GM04504 (cell line): ENCODE results near the gene SASH1.

ENCODE experiments used
- DNase-seq: peaks from one replicate; pipeline ENCODE4 v3.0.0-alpha.2; 2012; ENCODE audit warnings: low read depth

SASH1 gene

DNA sequence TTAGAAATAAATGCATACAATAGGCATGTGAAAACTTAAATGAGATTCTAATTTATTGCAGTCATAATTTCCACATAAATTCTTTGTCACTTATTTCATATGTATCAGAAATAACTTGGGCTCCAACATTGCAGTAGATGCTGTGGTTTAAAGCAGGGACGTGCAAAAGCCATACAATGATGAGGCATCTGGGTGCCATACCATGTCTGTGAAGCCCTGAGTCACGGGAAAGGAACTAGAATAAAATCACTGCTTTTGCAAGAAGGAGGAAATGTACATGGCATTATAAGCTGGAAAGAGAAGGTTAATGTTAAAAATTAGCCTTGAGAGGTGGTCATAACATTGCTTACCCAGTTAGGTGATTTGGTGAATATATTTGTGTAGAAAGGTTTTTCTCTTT, 180.4 kb downstream of the SASH1 start:
- DNase-seq = peak; percentile 74

GRCh38 chr6:148523551-148523950, 180.9 kb downstream of the SASH1 start:
- DNase-seq = no peak

DNA sequence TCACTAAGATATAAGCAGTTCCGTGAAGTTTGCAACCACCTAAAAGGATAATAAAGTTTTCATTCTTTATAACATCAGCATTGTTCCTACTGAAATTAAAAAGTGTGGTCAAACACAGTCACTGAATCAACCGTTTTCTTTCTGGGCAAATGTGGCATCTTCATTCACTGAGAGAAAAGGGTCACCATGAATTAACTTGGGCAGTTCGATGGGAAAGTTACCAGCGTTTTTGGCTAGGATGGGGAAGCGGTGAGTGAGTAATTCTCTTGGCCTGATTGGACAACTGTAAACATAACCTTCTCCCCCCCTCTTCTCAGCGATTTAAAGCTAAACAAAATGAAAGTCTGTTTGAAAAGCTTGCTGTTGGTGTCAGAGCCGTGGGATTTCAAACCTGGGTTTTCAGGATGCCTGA, 181.8 kb downstream of the SASH1 start:
- peak; percentile 76 for DNase-seq

DNA sequence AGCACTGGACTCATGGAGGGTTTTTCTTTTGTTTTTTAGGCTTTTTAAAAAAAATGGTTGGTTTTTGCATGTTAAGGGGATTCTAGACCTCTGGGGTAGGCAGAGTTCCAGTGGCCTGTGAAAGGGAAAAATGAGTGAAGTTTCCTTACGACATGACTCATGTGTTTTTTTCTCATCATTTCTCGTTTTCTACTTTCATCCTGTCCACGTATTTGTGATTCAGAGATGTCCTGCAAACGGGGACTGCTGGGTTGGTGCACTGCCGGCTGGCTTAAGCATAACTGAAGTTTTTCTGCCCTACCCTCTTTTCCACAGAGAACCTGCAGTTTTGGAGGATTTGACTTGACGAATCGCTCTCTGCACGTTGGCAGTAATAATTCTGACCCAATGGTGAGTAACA, 182.3 kb downstream of the SASH1 start:
- DNase-seq = peak; percentile 66

- peak; percentile 60 for DNase-seq
Measured at GRCh38 chr6:148525453-148525852, 182.8 kb downstream of the SASH1 start.

DNA sequence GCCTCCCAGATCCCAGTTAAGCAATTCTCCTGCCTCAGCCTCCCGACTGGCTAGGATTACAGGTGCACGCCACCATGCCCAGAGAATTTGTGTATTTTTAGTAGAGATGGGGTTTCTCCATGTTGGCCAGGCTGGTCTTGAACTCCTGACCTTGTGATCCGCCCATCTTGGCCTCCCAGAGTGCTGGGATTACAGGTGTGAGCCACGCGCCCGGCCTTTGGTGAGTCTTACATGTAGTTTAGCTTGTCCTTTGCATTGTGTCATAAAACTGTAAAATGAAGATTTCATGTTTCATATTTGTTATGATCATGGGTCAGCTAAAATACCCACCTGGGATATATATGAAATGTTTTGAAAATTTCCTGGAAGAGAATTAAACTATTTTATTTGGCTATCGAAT, 183.5 kb downstream of the SASH1 start:
- no peak for DNase-seq

DNA sequence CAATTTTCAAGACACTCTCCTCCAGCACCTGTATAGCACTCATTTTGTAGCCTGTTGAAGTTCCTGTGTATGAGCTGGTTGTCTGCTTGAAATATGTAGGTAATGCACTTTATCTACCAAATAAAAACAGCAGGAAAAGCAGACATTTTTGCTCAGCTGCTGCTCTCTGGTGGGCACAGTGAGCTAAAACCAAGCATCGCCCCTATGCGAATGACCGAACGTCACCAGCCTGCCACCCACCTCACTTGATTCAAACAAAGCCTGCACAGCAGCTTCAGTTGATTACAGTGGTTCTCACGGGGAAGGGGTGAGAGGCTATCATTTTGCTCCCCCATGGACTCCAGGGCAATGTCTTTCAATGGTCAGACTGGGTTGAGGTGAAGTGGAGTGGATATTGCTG, 185.7 kb downstream of the SASH1 start:
- DNase-seq = no peak

GRCh38 chr6:148529010-148529409, 186.4 kb downstream of the SASH1 start:
- DNase-seq = no peak

GRCh38 chr6:148530394-148530953, 187.8 kb downstream of the SASH1 start:
- no peak for DNase-seq

- DNase-seq = no peak
Measured at GRCh38 chr6:148530976-148531375, 188.3 kb downstream of the SASH1 start.

DNA sequence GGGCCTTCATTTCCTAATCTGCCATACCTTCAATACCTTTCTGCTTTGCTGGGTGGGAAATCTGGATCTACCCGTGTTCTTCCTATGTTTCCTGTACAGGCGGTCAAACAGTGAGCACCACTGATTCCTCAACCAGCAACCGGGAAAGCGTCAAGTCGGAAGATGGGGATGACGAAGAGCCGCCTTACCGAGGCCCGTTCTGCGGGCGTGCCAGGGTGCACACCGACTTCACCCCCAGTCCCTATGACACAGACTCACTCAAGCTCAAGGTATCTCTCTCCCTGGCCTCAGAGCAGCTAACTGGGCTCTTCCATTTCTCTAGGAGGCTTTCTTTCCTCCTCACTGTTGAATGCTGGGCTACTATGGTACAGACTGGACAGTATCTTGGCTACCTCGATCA, 190.1 kb downstream of the SASH1 start:
- no peak for DNase-seq

- DNase-seq = no peak
Measured at GRCh38 chr6:148533309-148534107, 190.9 kb downstream of the SASH1 start.

DNA sequence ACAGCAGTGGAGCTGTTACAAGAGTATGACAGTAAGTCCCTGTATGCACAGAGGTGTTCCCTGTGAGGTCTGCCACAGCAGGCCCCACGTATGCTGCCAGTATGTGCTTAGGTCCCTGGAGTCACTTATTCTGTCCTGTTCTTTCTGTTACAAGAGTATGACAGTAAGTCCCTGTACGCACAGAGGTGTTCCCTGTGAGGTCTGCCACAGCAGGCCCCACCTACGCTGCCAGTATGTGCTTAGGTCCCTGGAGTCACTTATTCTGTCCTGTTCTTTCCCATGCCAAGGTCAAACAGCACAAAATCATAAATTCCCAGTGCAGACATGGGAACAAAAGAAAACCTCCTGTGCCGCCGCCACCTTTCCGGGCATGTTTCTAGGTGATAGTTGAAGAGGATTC, 192.2 kb downstream of the SASH1 start:
- DNase-seq = no peak

DNA sequence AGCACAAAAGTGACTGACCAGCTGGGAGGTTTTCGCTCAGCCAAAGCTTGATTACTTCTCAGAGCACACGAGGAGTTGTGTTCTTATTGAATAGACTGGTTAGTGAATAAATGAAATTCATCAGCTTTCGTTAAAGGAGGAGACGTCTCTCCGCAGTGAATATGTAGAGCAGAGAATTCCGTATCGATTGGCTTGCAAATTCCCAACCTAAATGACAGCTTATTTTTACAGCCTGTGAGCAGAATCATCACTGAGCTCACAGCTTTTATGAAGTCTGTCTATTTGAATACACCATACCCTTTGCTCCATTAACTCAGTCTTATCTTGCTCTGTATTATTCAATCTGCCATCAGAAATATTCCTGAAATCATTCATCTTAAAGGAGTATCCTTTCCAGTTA, 192.7 kb downstream of the SASH1 start:
- DNase-seq = no peak

DNA sequence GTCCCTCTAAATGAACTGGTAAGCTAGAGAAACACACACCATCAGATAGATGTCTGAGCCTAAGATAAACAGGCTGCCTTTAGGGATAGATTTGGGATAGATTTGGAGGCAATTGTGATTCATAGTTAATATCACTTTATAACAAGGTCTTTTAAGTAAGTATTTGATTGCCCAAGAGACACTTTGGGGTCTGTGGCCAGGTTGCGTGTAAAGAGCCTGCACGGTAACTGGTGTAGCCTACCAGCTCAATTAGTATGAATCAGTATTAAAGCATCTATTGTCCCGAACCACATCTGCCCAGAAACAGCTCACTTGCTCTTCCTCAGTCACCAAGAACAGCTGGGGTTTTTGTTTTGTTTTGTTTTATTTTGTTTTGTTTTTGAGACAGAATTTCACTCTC, 193.3 kb downstream of the SASH1 start:
- peak; percentile 90 for DNase-seq

GRCh38 chr6:148538261-148539190, 195.9 kb downstream of the SASH1 start:
- peak; percentile 69 for DNase-seq

DNA sequence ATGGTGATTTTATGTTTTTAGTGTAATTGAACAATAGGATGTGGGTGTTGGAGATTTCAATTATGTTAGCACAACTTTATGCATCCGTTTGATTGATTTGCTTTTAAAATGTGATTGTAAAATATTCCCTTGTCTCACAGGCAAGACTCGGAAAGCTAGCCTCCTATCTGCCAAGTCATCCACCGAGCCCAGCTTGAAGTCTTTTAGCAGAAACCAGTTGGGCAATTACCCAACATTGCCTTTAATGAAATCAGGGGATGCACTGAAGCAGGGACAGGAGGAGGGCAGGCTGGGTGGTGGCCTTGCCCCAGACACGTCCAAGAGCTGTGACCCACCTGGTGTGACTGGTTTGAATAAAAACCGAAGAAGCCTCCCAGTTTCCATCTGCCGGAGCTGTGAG, 200.9 kb downstream of the SASH1 start:
- DNase-seq = no peak

DNA sequence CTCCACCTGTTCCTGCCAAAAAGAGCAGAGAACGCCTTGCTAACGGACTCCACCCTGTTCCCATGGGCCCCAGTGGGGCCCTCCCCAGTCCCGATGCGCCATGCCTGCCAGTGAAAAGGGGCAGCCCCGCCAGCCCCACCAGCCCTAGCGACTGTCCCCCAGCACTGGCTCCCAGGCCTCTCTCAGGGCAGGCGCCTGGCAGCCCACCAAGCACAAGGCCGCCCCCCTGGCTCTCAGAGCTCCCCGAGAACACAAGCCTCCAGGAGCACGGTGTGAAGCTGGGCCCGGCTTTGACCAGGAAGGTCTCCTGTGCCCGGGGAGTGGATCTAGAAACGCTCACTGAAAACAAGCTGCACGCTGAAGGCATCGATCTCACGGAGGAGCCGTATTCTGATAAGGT, 201.8 kb downstream of the SASH1 start:
- DNase-seq = no peak

GRCh38 chr6:148545901-148546300, 203.3 kb downstream of the SASH1 start:
- no peak for DNase-seq

DNA sequence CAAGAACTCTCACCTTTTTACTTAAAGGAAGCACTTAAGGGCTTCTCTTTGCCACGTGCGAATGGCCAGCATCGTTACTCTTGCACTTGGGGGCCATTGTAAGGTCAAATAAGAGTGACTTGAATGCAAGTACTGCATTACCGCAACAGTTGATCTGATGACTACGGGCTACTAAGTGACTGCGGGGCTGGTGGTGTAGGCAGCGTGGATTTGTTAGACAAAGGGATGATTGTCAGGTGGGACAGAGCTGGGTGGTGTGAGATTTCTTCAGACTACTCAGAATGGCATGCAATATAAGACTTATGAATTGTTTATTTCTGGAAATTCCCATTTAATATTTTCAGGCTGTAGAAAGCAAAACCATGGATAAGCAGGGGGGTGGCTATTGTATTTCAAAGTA, 204.5 kb downstream of the SASH1 start:
- DNase-seq = no peak

DNA sequence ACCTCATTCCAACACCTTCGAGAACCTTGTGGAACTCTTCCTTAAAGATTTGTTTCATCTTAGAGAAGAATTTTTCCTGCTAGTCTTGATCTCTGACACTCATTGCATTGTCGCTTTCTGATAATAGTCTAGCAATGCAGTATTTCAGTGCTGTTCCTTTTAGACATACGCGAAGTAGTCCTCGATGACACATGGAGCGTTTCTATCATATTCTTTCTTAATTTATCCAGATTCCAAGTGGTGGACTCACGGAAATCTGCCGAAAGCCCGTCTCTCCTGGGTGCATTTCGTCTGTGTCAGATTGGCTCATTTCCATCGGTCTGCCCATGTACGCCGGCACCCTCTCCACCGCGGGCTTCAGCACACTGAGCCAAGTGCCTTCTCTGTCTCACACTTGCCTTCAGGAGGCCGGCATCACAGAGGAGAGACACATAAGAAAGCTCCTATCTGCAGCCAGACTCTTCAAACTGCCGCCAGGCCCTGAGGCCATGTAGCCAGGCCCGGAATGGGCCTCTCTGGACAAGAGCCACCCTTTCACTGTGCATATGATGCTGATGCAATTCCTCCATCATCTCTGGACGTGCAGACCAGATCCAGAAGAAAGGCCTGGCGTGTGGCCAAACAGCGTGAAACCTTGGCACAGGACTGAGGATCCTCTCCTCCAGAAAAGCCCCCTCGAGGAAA, 205.6 kb downstream of the SASH1 start:
- DNase-seq = peak; percentile 34

DNA sequence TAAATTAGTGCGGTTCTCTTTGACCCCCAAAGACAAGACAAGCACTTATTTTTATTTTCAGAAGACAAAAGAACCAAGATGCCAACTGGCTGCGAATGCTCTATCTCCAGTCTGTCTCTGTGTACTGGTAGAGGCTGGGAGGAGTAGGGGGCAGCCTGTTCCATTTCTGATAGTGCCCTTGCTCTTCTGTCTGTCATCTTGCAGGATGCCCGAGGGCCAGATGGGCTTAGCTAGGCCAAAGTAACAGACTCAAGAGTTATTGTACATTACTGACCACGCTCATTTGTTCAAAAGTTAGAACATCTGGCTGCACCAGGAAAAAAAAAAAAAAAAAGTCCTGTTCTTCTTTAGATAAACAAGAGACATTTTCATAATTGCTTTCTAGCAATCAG, 206.1 kb downstream of the SASH1 start:
- DNase-seq = no peak
